H9 (cell line): ENCODE measurements around the gene PCARE. TPM values are rescaled to one million over a fixed set of nuclear protein-coding genes. Genes with fewer than 3 reads are reported as not detected.

Experiments used
- DNase-seq: peaks from one replicate; pipeline ENCODE4 v3.0.0-alpha.2; 2017
- H2AFZ ChIP-seq: one replicate; pipeline ENCODE4 v1.6.1; 2013; ENCODE audit warnings: mild to moderate bottlenecking, low read length, control low read depth, moderate library complexity
- H2AK5ac ChIP-seq: 2 replicates; pipeline ENCODE4 v1.6.1; 2013; ENCODE audit warnings: low read length, control low read depth, mixed read lengths; ENCODE audit not compliant: insufficient read length
- H2BK120ac ChIP-seq: one replicate; pipeline ENCODE4 v1.6.1; 2013; ENCODE audit warnings: low read depth, mild to moderate bottlenecking, low read length, control low read depth, inconsistent platforms; ENCODE audit not compliant: poor library complexity, severe bottlenecking
- H2BK12ac ChIP-seq: 2 replicates; pipeline ENCODE4 v1.6.1; 2013; ENCODE audit warnings: low read length, control low read depth, mixed read lengths, low read depth; ENCODE audit not compliant: insufficient read length
- H2BK15ac ChIP-seq: 2 replicates; pipeline ENCODE4 v1.6.1; 2013; ENCODE audit warnings: low read depth, low read length, control low read depth
- H2BK20ac ChIP-seq: one replicate; pipeline ENCODE4 v1.6.1; 2013; ENCODE audit warnings: low read depth, mild to moderate bottlenecking, low read length, control low read depth, inconsistent platforms; ENCODE audit not compliant: poor library complexity, severe bottlenecking
- H2BK5ac ChIP-seq: 2 replicates; pipeline ENCODE4 v1.6.1; 2013; ENCODE audit warnings: low read length, control low read depth, mixed read lengths; ENCODE audit not compliant: insufficient read length
- H3K14ac ChIP-seq: 2 replicates; pipeline ENCODE4 v1.6.1; 2013; ENCODE audit warnings: low read length, control low read depth; ENCODE audit not compliant: insufficient read depth
- H3K18ac ChIP-seq: 2 replicates; pipeline ENCODE4 v1.6.1; 2013; ENCODE audit warnings: low read depth, mild to moderate bottlenecking, mixed read lengths, low read length, control low read depth; ENCODE audit not compliant: insufficient read length
- H3K23ac ChIP-seq: 2 replicates; pipeline ENCODE4 v1.6.1; 2013; ENCODE audit warnings: low read length, control low read depth, mixed read lengths, low read depth; ENCODE audit not compliant: insufficient read length
- H3K23me2 ChIP-seq: 2 replicates; pipeline ENCODE4 v1.6.1; 2013; ENCODE audit warnings: low read depth, mild to moderate bottlenecking, mixed read lengths, low read length, control low read depth; ENCODE audit not compliant: insufficient read length, poor library complexity, severe bottlenecking
- H3K27ac ChIP-seq: 2 replicates; pipeline ENCODE4 v1.5.1; 2013; ENCODE audit warnings: low read length, control low read depth, mixed read lengths, low read depth; ENCODE audit not compliant: insufficient read length
- H3K27me3 ChIP-seq: 2 replicates; pipeline ENCODE4 v1.6.1; 2013; ENCODE audit warnings: low read length, control low read depth, inconsistent platforms; ENCODE audit not compliant: insufficient read depth
- H3K4ac ChIP-seq: 2 replicates; pipeline ENCODE4 v1.6.1; 2013; ENCODE audit warnings: low read depth, mild to moderate bottlenecking, control low read depth, inconsistent platforms, low read length, moderate library complexity
- H3K4me1 ChIP-seq: 2 replicates; pipeline ENCODE4 v1.6.1; 2013; ENCODE audit warnings: low read length, control low read depth, inconsistent platforms; ENCODE audit not compliant: insufficient read depth
- H3K4me2 ChIP-seq: 2 replicates; pipeline ENCODE4 v1.6.1; 2013; ENCODE audit warnings: low read length, control low read depth, mixed read lengths; ENCODE audit not compliant: insufficient read length, insufficient read depth
- H3K56ac ChIP-seq: 2 replicates; pipeline ENCODE4 v1.6.1; 2013; ENCODE audit warnings: low read depth, mild to moderate bottlenecking, mixed read lengths, low read length, control low read depth; ENCODE audit not compliant: insufficient read length
- H3K79me1 ChIP-seq: 2 replicates; pipeline ENCODE4 v1.6.1; 2013; ENCODE audit warnings: low read depth, mild to moderate bottlenecking, moderate library complexity, low read length, control low read depth, inconsistent platforms; ENCODE audit not compliant: insufficient read depth, poor library complexity, severe bottlenecking
- H3K79me2 ChIP-seq: 2 replicates; pipeline ENCODE4 v1.6.1; 2013; ENCODE audit warnings: low read length, control low read depth, inconsistent platforms; ENCODE audit not compliant: insufficient read depth
- H3K9ac ChIP-seq: 2 replicates; pipeline ENCODE4 v1.6.1; 2013; ENCODE audit warnings: low read length, control low read depth, mixed read lengths; ENCODE audit not compliant: insufficient read length; ENCODE audit errors: extremely low read depth
- H3K9me3 ChIP-seq: one replicate; pipeline ENCODE4 v1.6.1; 2013; ENCODE audit warnings: low read depth, low read length, inconsistent platforms; ENCODE audit not compliant: control insufficient read depth
- H3T11ph ChIP-seq: one replicate; pipeline ENCODE4 v1.6.1; 2013; ENCODE audit warnings: mild to moderate bottlenecking, low read length, control low read depth, inconsistent platforms
- H4K20me1 ChIP-seq: one replicate; pipeline ENCODE4 v1.6.1; 2013; ENCODE audit not compliant: control insufficient read depth, insufficient read length, insufficient read depth
- H4K5ac ChIP-seq: 2 replicates; pipeline ENCODE4 v1.6.1; 2013; ENCODE audit warnings: low read depth, mild to moderate bottlenecking, mixed read lengths, low read length, control low read depth; ENCODE audit not compliant: insufficient read length
- H4K8ac ChIP-seq: replicated peaks from 2 replicates; pipeline ENCODE4 v1.6.1; 2013; ENCODE audit warnings: low read length, control low read depth, mixed read lengths, low read depth; ENCODE audit not compliant: insufficient read length
- H4K91ac ChIP-seq: 2 replicates; pipeline ENCODE4 v1.6.1; 2013; ENCODE audit warnings: low read depth, mild to moderate bottlenecking, moderate library complexity, mixed read lengths, low read length, control low read depth; ENCODE audit not compliant: insufficient read length
- H3K27ac Mint-ChIP-seq, 3 experiments: 2 replicates in 2 of 3; 3 replicates in 1 of 3; pipeline ENCODE4 v1.8.0; 2020 to 2021; ENCODE audit warnings: mixed read lengths in 3 of 3, mild to moderate bottlenecking in 1 of 3, moderate library complexity in 1 of 3
- H3K27me3 Mint-ChIP-seq: 2 replicates; pipeline ENCODE4 v1.8.0; 2021; ENCODE audit warnings: low read depth, mild to moderate bottlenecking, moderate library complexity, mixed read lengths
- H3K36me3 Mint-ChIP-seq, 3 experiments: 2 replicates in 2 of 3; 3 replicates in 1 of 3; pipeline ENCODE4 v1.8.0; 2020 to 2021; ENCODE audit warnings: low read depth in 3 of 3, mixed read lengths in 3 of 3; ENCODE audit not compliant: insufficient read depth in 1 of 3
- H3K4me1 Mint-ChIP-seq, 2 experiments: 2 replicates each; pipeline ENCODE4 v1.8.0; 2020; ENCODE audit warnings: mixed read lengths in 2 of 2
- H3K4me3 Mint-ChIP-seq, 2 experiments: 2 replicates in 1 of 2; 3 replicates in 1 of 2; pipeline ENCODE4 v1.8.0; 2020 to 2021; ENCODE audit warnings: mild to moderate bottlenecking in 2 of 2, mixed read lengths in 2 of 2, moderate library complexity in 1 of 2
- H3K9me3 Mint-ChIP-seq, 2 experiments: 2 replicates in 1 of 2; 3 replicates in 1 of 2; pipeline ENCODE4 v1.8.0; 2020; ENCODE audit warnings: mild to moderate bottlenecking in 2 of 2, mixed read lengths in 2 of 2, moderate library complexity in 1 of 2
- CTCF ChIP-seq: fragments of 200-600 bp; sonication (generic); conservative IDR thresholded peaks from 3 replicates; pipeline ENCODE4 v1.8.0; 2021; ENCODE audit warnings: antibody characterized with exemption, mild to moderate bottlenecking
- WGBS: extraction: QIAGEN DNeasy Blood & Tissue Kit; methylation state at CpG from one replicate; pipeline ENCODE4 v1.1.7; 2013; ENCODE audit warnings: missing lambda C conversion rate, low lambda C conversion rate, mixed read lengths; ENCODE audit not compliant: insufficient read length; ENCODE audit errors: extremely low coverage; 5-methylcytosine and 5-hydroxymethylcytosine counted together
- total RNA-seq: library from RNA; stranded (reverse); gene quantifications from 2 replicates; pipeline ENCODE4 v1.2.1, GENCODE V29; 2021

The PCARE gene
- total RNA-seq, 1 experiment from 2014 or later: not detected

GRCh38 chr2:29057006-29057405, 17.3 kb downstream of the PCARE start:
- Histone ChIP-seq H2AFZ (no peak overlapping the region), H2BK120ac (no peak overlapping the region), H3K9ac (no peak overlapping the region), H3K27ac (no peak overlapping the region), H3K23me2 (no peaks in the 10 kb centered on the region), H3T11ph (no peak overlapping the region), H3K56ac (no peak overlapping the region), H2AK5ac (no peak overlapping the region), H3K27me3 (no peaks in the 10 kb centered on the region), H2BK20ac (no peak overlapping the region), H3K4me2 (no peak overlapping the region), H3K4me1 (peaks cover 4% of the 10 kb centered on the region; the same call in 1 of the 2 replicates), H3K9me3 (no peaks in the 10 kb centered on the region), H3K79me1 (no peaks in the 10 kb centered on the region), H3K4ac (no peak overlapping the region), H2BK5ac (no peak overlapping the region), H4K5ac (no peak overlapping the region), H4K20me1 (no peaks in the 10 kb centered on the region), H2BK15ac (no peak overlapping the region), H3K14ac (no peak overlapping the region), H3K18ac (no peak overlapping the region), H3K23ac (no peak overlapping the region), H3K79me2 (no peaks in the 10 kb centered on the region), H4K8ac (no peak overlapping the region), H2BK12ac (no peak overlapping the region), H4K91ac (no peak overlapping the region)
- no peaks in the 10 kb centered on the region for H3K9me3 Mint-ChIP-seq
- peaks cover 4% of the 10 kb centered on the region for H3K27me3 Mint-ChIP-seq
- no peak for DNase-seq
- no peak overlapping the region for H3K27ac Mint-ChIP-seq
- WGBS: no CpG with 5 or more reads among the region's 4 CpGs
- H3K4me3 Mint-ChIP-seq: no peak overlapping the region
- H3K4me1 Mint-ChIP-seq: peaks cover 20% of the 10 kb centered on the region in 2 experiments
- no peaks in the 10 kb centered on the region for H3K36me3 Mint-ChIP-seq
- no peak for TF ChIP-seq CTCF
